Lower lobe of right lung (tissue), 2 donors: ENCODE data around the gene CAPN15. TPM values are rescaled to one million over a fixed set of nuclear protein-coding genes. Genes with fewer than 3 reads are reported as not detected.
A peak's percentile ranks its signal among the peaks of the same experiment; 100 is the strongest.
"Not testable (repeated sequence)": the region's sequence is repeated elsewhere in the genome, so short reads cannot be mapped to it uniquely, and the experiment has no call there.

Experiments used
- ATAC-seq, 2 donors: fragments of 200-7000 bp; cut with Tn5 transposase; one replicate each; pipeline ENCODE4 v1.9.1; 2020 to 2022; ENCODE audit warnings: mild to moderate bottlenecking in 2 of 2, moderate library complexity in 2 of 2
- DNase-seq: peaks from one replicate; pipeline ENCODE4 v3.0.0-alpha.2; 2020
- H3K27ac ChIP-seq: fragments of 200-600 bp; one replicate; pipeline ENCODE4 v1.8.0; 2022
- H3K27me3 ChIP-seq: fragments of 200-600 bp; one replicate; pipeline ENCODE4 v1.8.0; 2022; ENCODE audit warnings: low read depth
- H3K36me3 ChIP-seq: fragments of 200-600 bp; one replicate; pipeline ENCODE4 v1.8.0; 2022; ENCODE audit warnings: mild to moderate bottlenecking
- H3K4me1 ChIP-seq: fragments of 200-600 bp; one replicate; pipeline ENCODE4 v1.8.0; 2022
- H3K4me3 ChIP-seq: fragments of 200-600 bp; one replicate; pipeline ENCODE4 v1.8.0; 2022; ENCODE audit warnings: mild to moderate bottlenecking
- H3K9me3 ChIP-seq: fragments of 200-600 bp; one replicate; pipeline ENCODE4 v1.8.0; 2022
- intact Hi-C: fragments of 100-400 bp; cut with DNase I; formaldehyde crosslinking; loops from one replicate; pipeline ENCODE4 v1.11.0; 2022
- total RNA-seq: library from RNA; stranded (reverse); fragmentation: NEBNext Ultra II Directional; extraction: Animal tissue kit (Norgen Biotek cat#: 25700); gene quantifications from one replicate; pipeline ENCODE4 v1.2.1, GENCODE V29; 2021
- TF ChIP-seq, protein P1 (sequence below): fragments of 200-600 bp; IDR thresholded peaks from one replicate; pipeline ENCODE4 v1.8.0; 2022; ENCODE audit warnings: antibody characterized with exemption, mild to moderate bottlenecking
- donor health status: DM: no; HTN: yes; CAD: no; lungs with severe emphysema.

The CAPN15 gene
- total RNA-seq, 1 donor from 2014 or later = 44.3 TPM

- TF ChIP-seq, protein P1, sequence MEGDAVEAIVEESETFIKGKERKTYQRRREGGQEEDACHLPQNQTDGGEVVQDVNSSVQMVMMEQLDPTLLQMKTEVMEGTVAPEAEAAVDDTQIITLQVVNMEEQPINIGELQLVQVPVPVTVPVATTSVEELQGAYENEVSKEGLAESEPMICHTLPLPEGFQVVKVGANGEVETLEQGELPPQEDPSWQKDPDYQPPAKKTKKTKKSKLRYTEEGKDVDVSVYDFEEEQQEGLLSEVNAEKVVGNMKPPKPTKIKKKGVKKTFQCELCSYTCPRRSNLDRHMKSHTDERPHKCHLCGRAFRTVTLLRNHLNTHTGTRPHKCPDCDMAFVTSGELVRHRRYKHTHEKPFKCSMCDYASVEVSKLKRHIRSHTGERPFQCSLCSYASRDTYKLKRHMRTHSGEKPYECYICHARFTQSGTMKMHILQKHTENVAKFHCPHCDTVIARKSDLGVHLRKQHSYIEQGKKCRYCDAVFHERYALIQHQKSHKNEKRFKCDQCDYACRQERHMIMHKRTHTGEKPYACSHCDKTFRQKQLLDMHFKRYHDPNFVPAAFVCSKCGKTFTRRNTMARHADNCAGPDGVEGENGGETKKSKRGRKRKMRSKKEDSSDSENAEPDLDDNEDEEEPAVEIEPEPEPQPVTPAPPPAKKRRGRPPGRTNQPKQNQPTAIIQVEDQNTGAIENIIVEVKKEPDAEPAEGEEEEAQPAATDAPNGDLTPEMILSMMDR = no peak
- Histone ChIP-seq H3K36me3 (peaks cover 34% of the 10 kb centered on the region), H3K4me3 (no peak overlapping the region), H3K27me3 (no peaks in the 10 kb centered on the region), H3K9me3 (no peaks in the 10 kb centered on the region), H3K27ac (no peak overlapping the region), H3K4me1 (no peaks in the 10 kb centered on the region)
- intact Hi-C loops = no loop called here
- ATAC-seq (no peak), DNase-seq (no peak)
Observed at GRCh38 chr16:490768-491167, 36.7 kb upstream of the CAPN15 start.

DNA sequence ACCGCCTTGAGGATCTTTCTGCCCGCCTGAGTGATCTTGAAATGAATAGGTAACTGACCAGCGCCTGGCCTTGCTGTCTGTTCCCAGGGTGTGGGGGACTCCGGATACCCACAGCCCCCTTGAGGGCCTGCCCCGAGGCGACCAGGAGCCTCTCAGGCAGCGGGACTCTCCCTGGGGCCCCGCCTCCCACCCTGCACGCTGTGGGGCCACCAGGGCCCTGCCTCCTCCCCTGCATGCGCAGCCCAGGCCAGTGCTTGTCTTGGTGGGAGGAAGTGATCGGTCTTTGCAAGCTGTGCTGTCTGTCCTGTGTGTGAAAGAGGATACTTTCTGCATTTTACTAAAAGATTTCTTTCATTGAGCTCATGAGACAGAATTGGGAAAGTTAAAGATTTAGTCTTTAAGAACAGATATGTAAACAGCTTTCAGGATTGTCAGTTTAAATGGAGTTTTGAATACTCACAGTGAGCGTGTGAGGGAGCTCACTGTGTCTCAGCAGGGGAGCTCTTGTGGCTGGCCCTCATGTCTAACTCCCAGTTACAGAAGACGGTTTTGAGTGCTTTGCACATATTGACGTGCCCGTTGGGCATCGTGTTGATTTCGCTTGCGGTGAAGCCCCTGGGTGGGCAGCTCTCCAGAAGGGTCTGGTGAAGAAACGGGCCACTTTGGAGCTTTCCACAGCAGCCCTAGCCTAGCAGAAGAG lies 36.1 kb upstream of the CAPN15 start:
- ATAC-seq (no peak), DNase-seq (no peak)
- Histone ChIP-seq H3K4me3 (no peak overlapping the region), H3K36me3 (peaks cover 34% of the 10 kb centered on the region), H3K27me3 (no peaks in the 10 kb centered on the region), H3K9me3 (no peaks in the 10 kb centered on the region), H3K27ac (no peak overlapping the region), H3K4me1 (no peaks in the 10 kb centered on the region)
- TF ChIP-seq, protein P1 = no peak
- intact Hi-C loops = no loop called here

GRCh38 chr16:492211-492875 lies 35.2 kb upstream of the CAPN15 start:
- no peaks in the 10 kb centered on the region for H3K9me3 ChIP-seq
- no peak overlapping the region for H3K4me3 ChIP-seq
- TF ChIP-seq, protein P1 = no peak
- intact Hi-C loops = no loop called here
- no peaks in the 10 kb centered on the region for H3K4me1 ChIP-seq
- peaks cover 41% of the 10 kb centered on the region for H3K36me3 ChIP-seq
- H3K27ac ChIP-seq = no peak overlapping the region
- no peaks in the 10 kb centered on the region for H3K27me3 ChIP-seq
- ATAC-seq (peak; percentile 54 to 56), DNase-seq (no peak)

DNA sequence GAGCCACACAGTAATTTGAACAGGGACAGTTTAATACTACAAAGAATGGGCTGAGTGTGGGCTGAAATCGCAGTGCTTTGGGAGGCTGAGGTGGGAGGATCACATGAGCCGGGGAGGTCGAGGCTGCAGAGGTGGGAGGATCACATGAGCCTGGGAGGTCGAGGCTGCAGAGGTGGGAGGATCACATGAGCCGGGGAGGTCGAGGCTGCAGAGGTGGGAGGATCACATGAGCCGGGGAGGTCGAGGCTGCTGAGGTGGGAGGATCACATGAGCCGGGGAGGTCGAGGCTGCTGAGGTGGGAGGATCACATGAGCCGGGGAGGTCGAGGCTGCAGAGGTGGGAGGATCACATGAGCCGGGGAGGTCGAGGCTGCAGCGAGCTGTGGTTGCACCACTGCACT lies 32.8 kb upstream of the CAPN15 start:
- DNase-seq, intact Hi-C loops: not testable (repeated sequence)

GRCh38 chr16:495127-495748 lies 32.3 kb upstream of the CAPN15 start:
- no peaks in the 10 kb centered on the region for H3K4me1 ChIP-seq
- intact Hi-C loops = no loop called here
- H3K4me3 ChIP-seq = no peak overlapping the region
- ATAC-seq = peak in 1 of 2 donors; percentile 29
- no peak overlapping the region for H3K27ac ChIP-seq
- H3K9me3 ChIP-seq = no peaks in the 10 kb centered on the region
- TF ChIP-seq, protein P1 = peak; percentile 34
- H3K27me3 ChIP-seq = no peaks in the 10 kb centered on the region
- DNase-seq = no peak
- H3K36me3 ChIP-seq = peaks cover 41% of the 10 kb centered on the region

More for the DNA sequence above, 32.8 kb upstream of the CAPN15 start:
- H3K4me1 ChIP-seq, H3K4me3 ChIP-seq, H3K9me3 ChIP-seq, ATAC-seq, H3K27ac ChIP-seq, H3K27me3 ChIP-seq: not testable (repeated sequence)
- H3K36me3 ChIP-seq = peaks cover 43% of the 10 kb centered on the region
